Measurements from ENCODE around the gene TPCN2.

DNA sequence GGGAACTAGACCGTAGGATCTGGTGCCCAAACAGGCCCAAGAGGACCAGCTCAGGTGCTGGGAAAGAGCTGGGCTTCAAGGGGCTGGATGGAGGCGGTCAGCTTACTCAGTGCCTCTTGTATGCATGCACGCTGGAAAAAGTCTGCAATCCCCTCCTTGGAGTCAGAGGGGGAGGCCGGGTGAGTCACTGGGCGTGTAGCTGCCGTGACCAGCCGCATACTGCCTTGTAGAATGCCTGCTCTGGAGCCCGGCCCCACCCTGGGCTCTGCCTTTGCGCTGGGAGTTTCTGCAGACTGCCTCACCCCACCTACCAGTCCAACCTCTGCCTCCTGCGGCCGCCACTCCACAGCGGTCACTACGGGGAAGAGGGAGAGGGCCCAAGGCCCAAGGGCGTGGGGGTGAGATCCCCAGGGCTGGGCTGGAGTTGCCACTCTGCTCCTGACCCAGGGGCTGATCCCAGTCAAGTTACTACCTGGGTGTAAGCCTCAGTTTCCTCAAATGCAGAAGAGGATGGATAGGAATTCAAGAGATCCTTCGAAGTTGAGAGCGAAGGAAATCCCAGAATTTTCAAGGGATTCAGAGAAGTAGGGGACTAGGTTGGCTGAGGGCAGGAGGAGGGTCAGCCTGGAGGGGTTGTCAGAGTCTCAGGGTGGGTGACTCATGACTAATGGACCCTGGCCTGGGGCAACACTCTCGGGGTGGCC is 39.8 kb upstream of the TPCN2 start:
- TF ChIP-seq, protein P1, sequence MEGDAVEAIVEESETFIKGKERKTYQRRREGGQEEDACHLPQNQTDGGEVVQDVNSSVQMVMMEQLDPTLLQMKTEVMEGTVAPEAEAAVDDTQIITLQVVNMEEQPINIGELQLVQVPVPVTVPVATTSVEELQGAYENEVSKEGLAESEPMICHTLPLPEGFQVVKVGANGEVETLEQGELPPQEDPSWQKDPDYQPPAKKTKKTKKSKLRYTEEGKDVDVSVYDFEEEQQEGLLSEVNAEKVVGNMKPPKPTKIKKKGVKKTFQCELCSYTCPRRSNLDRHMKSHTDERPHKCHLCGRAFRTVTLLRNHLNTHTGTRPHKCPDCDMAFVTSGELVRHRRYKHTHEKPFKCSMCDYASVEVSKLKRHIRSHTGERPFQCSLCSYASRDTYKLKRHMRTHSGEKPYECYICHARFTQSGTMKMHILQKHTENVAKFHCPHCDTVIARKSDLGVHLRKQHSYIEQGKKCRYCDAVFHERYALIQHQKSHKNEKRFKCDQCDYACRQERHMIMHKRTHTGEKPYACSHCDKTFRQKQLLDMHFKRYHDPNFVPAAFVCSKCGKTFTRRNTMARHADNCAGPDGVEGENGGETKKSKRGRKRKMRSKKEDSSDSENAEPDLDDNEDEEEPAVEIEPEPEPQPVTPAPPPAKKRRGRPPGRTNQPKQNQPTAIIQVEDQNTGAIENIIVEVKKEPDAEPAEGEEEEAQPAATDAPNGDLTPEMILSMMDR (IDR thresholded peaks at IDR 0.05) = no peak
- peak; percentile 18 for TF ChIP-seq POLR2A (IDR thresholded peaks at IDR 0.05)
